HepG2 (cell line): ENCODE measurements around the gene MTM1. TPM values are rescaled to one million over a fixed set of nuclear protein-coding genes. Genes with fewer than 3 reads are reported as not detected.

Experiments
- ARHGAP35 ChIP-seq: sonication (generic); formaldehyde crosslinking; IDR thresholded peaks from 2 replicates; pipeline ENCODE4 v1.9.0; 2022; ENCODE audit warnings: mild to moderate bottlenecking, inconsistent platforms, moderate library complexity, missing genetic modification reagents, borderline replicate concordance
- ARNT2 ChIP-seq: sonication (generic); formaldehyde crosslinking; IDR thresholded peaks from 2 replicates; pipeline ENCODE4 v1.8.0; 2022; ENCODE audit warnings: mild to moderate bottlenecking, low read depth, missing genetic modification reagents, moderate library complexity
- FOXP1 ChIP-seq, 2 experiments: fragments of 450-650 bp in 1 of 2; IDR thresholded peaks; 2 replicates each; pipeline ENCODE4 v1.6.1; 2017 to 2018; ENCODE audit warnings: antibody characterized with exemption in 1 of 2
- GABPA ChIP-seq, 2 experiments: IDR thresholded peaks; 2 replicates each; pipeline ENCODE4 v1.6.1; 2011 to 2016; ENCODE audit warnings: low read depth in 2 of 2, low read length in 1 of 2, missing biosample characterization in 1 of 2, missing genetic modification characterization in 1 of 2
- IKZF4 ChIP-seq: sonication (generic); formaldehyde crosslinking; IDR thresholded peaks from 2 replicates; pipeline ENCODE4 v1.5.1; 2020; ENCODE audit warnings: borderline replicate concordance, mild to moderate bottlenecking, low read depth, missing genetic modification reagents; ENCODE audit errors: not compliant biosample characterization
- IRF2 ChIP-seq: IDR thresholded peaks from 2 replicates; pipeline ENCODE4 v1.6.1; 2018; ENCODE audit warnings: missing genetic modification reagents, missing compliant biosample characterization
- MXI1 ChIP-seq: IDR thresholded peaks from 3 replicates; pipeline ENCODE4 v1.6.1; 2012; ENCODE audit warnings: low read depth, low read length, inconsistent platforms, borderline replicate concordance
- NFKBIZ ChIP-seq: IDR thresholded peaks from 2 replicates; pipeline ENCODE4 v1.6.1; 2018; ENCODE audit warnings: missing genetic modification reagents, missing compliant biosample characterization
- POLR2G ChIP-seq: fragments of 200-400 bp; formaldehyde crosslinking; IDR thresholded peaks from 2 replicates; pipeline ENCODE4 v1.6.1; 2018; ENCODE audit warnings: mild to moderate bottlenecking, low read depth, low read length, moderate library complexity
- SUZ12 ChIP-seq: fragments of 150-350 bp; IDR thresholded peaks from 2 replicates; pipeline ENCODE4 v1.6.1; 2014; ENCODE audit warnings: low read depth, low read length
- TBL1XR1 ChIP-seq: fragments of 150-350 bp; IDR thresholded peaks from 2 replicates; pipeline ENCODE4 v1.6.1; 2014; ENCODE audit warnings: borderline replicate concordance, low read length; ENCODE audit not compliant: partially characterized antibody
- THAP11 ChIP-seq: IDR thresholded peaks from 2 replicates; pipeline ENCODE4 v1.6.1; 2016; ENCODE audit warnings: missing biosample characterization, missing genetic modification reagents
- U2AF2 ChIP-seq: fragments of 200-400 bp; formaldehyde crosslinking; IDR thresholded peaks from 2 replicates; pipeline ENCODE4 v1.6.1; 2017; ENCODE audit warnings: low read depth, mild to moderate bottlenecking, low read length
- ZFY ChIP-seq: sonication (generic); formaldehyde crosslinking; IDR thresholded peaks from 2 replicates; pipeline ENCODE4 v1.4.0; 2020; ENCODE audit warnings: missing genetic modification reagents
- ZNF138 ChIP-seq: sonication (generic); formaldehyde crosslinking; IDR thresholded peaks from 2 replicates; pipeline ENCODE4 v1.5.0; 2020; ENCODE audit warnings: mild to moderate bottlenecking, low read depth, missing genetic modification reagents
- ZNF317 ChIP-seq: sonication (generic); formaldehyde crosslinking; IDR thresholded peaks from 2 replicates; pipeline ENCODE4 v1.5.0; 2020; ENCODE audit warnings: mild to moderate bottlenecking, missing genetic modification reagents
- ZNF484 ChIP-seq: sonication (generic); formaldehyde crosslinking; IDR thresholded peaks from 2 replicates; pipeline ENCODE4 v1.5.1; 2020; ENCODE audit warnings: mild to moderate bottlenecking, low read depth, missing genetic modification reagents, borderline replicate concordance
- ZNF550 ChIP-seq: sonication (generic); formaldehyde crosslinking; IDR thresholded peaks from 2 replicates; pipeline ENCODE4 v1.4.0; 2020; ENCODE audit warnings: mild to moderate bottlenecking, missing genetic modification reagents, borderline replicate concordance
- ZNF570 ChIP-seq: sonication (generic); formaldehyde crosslinking; IDR thresholded peaks from 2 replicates; pipeline ENCODE4 v1.4.0; 2020; ENCODE audit warnings: mild to moderate bottlenecking, missing genetic modification reagents, borderline replicate concordance
- polyA plus RNA-seq, 8 experiments: library from polyadenylated mRNA; depleted of rRNA in 3 of 8; stranded (reverse) in 7 of 8; unstranded in 1 of 8; fragments of >200 nt; fragmentation: Illumina TruSeq in 4 of 8; extraction: Trizol in 4 of 8; gene quantifications; 2 replicates each; pipeline versions ENCODE4 v1.2.1 to v1.2.3, GENCODE V29; 2011 to 2016; ENCODE audit warnings: low read depth in 4 of 8, missing spikeins in 1 of 8, mixed read lengths in 1 of 8; ENCODE audit not compliant: insufficient read depth in 1 of 8
- total RNA-seq, 5 experiments: library from RNA; depleted of rRNA; stranded (reverse); fragments of >200 nt; fragmentation: Illumina TruSeq; extraction: Trizol; gene quantifications; 2 replicates each; pipeline ENCODE4 v1.2.3, GENCODE V29; 2016; ENCODE audit warnings: low read depth in 1 of 5
- TF ChIP-seq, protein P1 (sequence below): IDR thresholded peaks from 2 replicates; pipeline ENCODE4 v1.6.1; 2016; ENCODE audit warnings: mild to moderate bottlenecking, missing biosample characterization, missing genetic modification reagents
- TF ChIP-seq, protein P2 (sequence below): IDR thresholded peaks from 2 replicates; pipeline ENCODE4 v1.6.1; 2012; ENCODE audit warnings: low read depth, low read length, improper control_type of control experiment
- TF ChIP-seq, protein P3 (sequence below): IDR thresholded peaks from 2 replicates; pipeline ENCODE4 v1.6.1; 2016; ENCODE audit warnings: control low read depth

The MTM1 gene
- total and polyA plus RNA-seq, 2 of the 13 experiments (the other 11 are each of a cell fraction or from before 2014, with no cell fraction given) = 12.0 to 15.2 TPM

DNA sequence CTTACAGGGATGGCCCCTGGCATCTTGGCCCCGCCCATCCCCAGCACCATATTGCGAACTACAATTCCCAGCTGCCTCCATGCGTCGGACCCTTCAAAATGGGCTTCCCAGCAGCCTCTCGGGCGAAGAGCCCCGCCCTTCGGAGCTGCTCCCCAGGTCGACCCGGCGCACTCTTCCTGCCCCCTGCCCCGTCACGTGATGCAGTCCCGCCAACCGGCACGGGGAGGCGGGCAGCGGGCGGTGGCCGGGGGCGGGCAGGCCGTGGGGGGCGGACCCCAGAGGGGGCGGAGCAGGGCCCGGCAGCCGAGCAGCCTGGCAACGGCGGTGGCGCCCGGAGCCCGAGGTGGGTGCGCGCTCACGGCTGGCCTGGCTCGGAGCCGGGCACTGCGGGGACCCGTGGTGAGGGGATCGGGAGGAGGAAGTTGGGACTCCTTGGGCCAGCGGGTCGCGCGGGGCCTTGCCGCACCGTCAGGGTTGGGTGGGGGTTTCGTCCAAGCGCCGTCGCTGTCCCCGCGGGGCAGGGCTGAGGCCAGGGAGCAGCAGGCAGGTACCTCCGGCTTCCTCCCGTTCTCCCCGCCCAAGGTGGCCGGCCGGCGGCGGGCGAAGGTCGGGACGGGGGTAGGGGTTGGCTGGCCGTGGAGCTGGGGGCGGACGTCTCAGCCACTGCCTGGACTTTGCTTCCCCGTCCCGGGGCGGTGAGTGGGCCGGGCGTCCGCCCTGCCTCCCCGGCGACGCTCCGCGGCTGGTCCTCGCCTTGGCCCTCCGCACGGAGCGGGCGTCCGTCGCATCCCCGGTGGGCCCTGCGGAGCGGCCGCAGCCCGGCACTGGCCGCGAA lies at the start of gene MTM1 (continued):
- TF ChIP-seq, protein P1, sequence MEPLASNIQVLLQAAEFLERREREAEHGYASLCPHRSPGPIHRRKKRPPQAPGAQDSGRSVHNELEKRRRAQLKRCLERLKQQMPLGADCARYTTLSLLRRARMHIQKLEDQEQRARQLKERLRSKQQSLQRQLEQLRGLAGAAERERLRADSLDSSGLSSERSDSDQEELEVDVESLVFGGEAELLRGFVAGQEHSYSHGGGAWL = peak; percentile 11; the same call in 1 of the 2 replicates
- TF ChIP-seq IKZF4 (no peak), ZFY (peak; percentile 65), POLR2G (peak; percentile 69), ARNT2 (CRISPR knock-in tag) (0 out of 2 replicates have a peak, but pooled peaks have one; percentile 24), ZNF550 (CRISPR knock-in tag) (no peak), IRF2 (CRISPR knock-in tag) (no peak), U2AF2 (no peak), ZNF570 (CRISPR knock-in tag) (no peak), NFKBIZ (CRISPR knock-in tag) (no peak), TBL1XR1 (no peak), ZNF317 (CRISPR knock-in tag) (no peak), THAP11 (CRISPR knock-in tag) (peak; percentile 97), ARHGAP35 (no peak), ZNF138 (no peak), GABPA (IDR thresholded peaks at IDR 0.05; ENCODE audit: low read depth, low read length) (peak; percentile 48), GABPA (CRISPR knock-in tag; IDR thresholded peaks at IDR 0.05; ENCODE audit: low read depth) (peak; percentile 85; the same call in 1 of the 2 replicates), ZNF484 (CRISPR knock-in tag) (no peak), SUZ12 (peak; percentile 70), FOXP1 (IDR thresholded peaks at IDR 0.05) (no peak), FOXP1 (CRISPR knock-in tag; IDR thresholded peaks at IDR 0.05) (no peak), MXI1 (peak; percentile 43; the same call in 1 of the 3 replicates)
- TF ChIP-seq, protein P2, sequence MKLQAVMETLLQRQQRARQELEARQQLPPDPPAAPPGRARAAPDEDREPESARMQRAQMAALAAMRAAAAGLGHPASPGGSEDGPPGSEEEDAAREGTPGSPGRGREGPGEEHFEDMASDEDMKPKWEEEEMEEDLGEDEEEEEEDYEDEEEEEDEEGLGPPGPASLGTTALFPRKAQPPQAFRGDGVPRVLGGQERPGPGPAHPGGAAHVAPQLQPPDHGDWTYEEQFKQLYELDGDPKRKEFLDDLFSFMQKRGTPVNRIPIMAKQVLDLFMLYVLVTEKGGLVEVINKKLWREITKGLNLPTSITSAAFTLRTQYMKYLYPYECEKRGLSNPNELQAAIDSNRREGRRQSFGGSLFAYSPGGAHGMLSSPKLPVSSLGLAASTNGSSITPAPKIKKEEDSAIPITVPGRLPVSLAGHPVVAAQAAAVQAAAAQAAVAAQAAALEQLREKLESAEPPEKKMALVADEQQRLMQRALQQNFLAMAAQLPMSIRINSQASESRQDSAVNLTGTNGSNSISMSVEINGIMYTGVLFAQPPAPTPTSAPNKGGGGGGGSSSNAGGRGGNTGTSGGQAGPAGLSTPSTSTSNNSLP = no peak
- TF ChIP-seq, protein P3, sequence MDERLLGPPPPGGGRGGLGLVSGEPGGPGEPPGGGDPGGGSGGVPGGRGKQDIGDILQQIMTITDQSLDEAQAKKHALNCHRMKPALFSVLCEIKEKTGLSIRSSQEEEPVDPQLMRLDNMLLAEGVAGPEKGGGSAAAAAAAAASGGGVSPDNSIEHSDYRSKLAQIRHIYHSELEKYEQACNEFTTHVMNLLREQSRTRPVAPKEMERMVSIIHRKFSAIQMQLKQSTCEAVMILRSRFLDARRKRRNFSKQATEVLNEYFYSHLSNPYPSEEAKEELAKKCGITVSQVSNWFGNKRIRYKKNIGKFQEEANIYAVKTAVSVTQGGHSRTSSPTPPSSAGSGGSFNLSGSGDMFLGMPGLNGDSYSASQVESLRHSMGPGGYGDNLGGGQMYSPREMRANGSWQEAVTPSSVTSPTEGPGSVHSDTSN (CRISPR knock-in tag) = no peak
